IMR-90 (cell line): ENCODE results near the gene PNP.

Source experiments
- MAZ ChIP-seq: IDR thresholded peaks from 2 replicates; pipeline ENCODE4 v1.6.1; 2012; ENCODE audit warnings: low read depth, mild to moderate bottlenecking, low read length, improper control_type of control experiment, moderate library complexity, borderline replicate concordance
- POLR2A ChIP-seq: IDR thresholded peaks from 2 replicates; pipeline ENCODE4 v1.6.1; 2012; ENCODE audit warnings: mild to moderate bottlenecking, low read depth, low read length
- RAD21 ChIP-seq: IDR thresholded peaks from 2 replicates; pipeline ENCODE4 v1.6.1; 2012; ENCODE audit warnings: low read length, improper control_type of control experiment
- TF ChIP-seq, protein P1 (sequence below): conservative IDR thresholded peaks from 2 replicates; pipeline ENCODE4 v1.5.1; 2012; ENCODE audit warnings: mild to moderate bottlenecking, low read depth, low read length, improper control_type of control experiment

DNA sequence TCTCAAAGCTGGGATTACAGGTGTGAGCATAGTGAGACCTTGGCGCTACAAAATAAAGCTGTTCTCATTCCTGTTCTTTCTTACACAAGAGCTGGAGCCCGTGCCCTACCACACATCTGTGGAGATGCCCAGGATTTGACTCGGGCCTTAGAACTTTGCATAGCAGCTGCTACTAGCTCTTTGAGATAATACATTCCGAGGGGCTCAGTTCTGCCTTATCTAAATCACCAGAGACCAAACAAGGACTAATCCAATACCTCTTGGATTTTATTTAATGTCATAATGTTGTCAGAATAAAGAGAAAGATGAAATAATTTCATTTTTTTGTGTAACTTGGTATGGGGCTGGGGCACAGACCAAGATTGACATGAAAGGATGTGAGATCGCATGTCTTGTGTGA lies 7.6 kb downstream of the PNP start:
- TF ChIP-seq, protein P1, sequence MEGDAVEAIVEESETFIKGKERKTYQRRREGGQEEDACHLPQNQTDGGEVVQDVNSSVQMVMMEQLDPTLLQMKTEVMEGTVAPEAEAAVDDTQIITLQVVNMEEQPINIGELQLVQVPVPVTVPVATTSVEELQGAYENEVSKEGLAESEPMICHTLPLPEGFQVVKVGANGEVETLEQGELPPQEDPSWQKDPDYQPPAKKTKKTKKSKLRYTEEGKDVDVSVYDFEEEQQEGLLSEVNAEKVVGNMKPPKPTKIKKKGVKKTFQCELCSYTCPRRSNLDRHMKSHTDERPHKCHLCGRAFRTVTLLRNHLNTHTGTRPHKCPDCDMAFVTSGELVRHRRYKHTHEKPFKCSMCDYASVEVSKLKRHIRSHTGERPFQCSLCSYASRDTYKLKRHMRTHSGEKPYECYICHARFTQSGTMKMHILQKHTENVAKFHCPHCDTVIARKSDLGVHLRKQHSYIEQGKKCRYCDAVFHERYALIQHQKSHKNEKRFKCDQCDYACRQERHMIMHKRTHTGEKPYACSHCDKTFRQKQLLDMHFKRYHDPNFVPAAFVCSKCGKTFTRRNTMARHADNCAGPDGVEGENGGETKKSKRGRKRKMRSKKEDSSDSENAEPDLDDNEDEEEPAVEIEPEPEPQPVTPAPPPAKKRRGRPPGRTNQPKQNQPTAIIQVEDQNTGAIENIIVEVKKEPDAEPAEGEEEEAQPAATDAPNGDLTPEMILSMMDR = no peak
- TF ChIP-seq POLR2A (no peak), RAD21 (no peak), MAZ (no peak)
